Activated CD4-positive, alpha-beta T cell treated with anti-CD3 and anti-CD28 coated beads, Interleukin-2, Interleukin-4, amounts not matched to agents 100 ng/mL and 50 ng/mL, durations not matched to agents 16 hours and 8 hours (primary cell): ENCODE results near the gene AMBRA1.
A peak's percentile ranks its signal among the peaks of the same experiment; 100 is the strongest.

Source experiments
- DNase-seq: peaks from one replicate; pipeline ENCODE4 v3.0.0-alpha.2; 2020; ENCODE audit warnings: low spot score

Gene AMBRA1

GRCh38 chr11:46593550-46594373 lies at the start of gene AMBRA1:
Gene AMBRA1, minus strand, starts transcription at chr11:46594023. Its CDS starts 45,643 bp downstream, at chr11:46548380.
- DNase-seq: peak; percentile 88

DNA sequence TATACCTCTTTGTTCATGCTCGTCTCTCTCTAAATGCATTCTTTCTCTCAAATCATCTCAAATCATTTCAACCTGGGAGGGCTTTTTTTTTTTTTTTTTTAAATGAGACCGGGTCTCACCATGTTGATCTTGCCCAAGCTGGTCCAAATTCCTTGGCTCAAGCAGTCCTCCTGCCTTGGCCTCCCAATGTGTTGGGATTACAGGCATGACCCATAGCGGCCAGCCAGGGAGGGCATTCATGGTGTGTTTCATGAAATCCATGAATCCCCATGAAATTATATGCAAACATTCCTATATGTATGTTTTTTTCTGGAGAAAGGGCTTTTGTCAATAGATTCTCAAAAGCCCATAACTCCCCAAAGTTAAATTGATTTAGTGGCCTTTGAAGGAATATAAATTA lies 49.7 kb upstream of the AMBRA1 start:
- DNase-seq: no peak

DNA sequence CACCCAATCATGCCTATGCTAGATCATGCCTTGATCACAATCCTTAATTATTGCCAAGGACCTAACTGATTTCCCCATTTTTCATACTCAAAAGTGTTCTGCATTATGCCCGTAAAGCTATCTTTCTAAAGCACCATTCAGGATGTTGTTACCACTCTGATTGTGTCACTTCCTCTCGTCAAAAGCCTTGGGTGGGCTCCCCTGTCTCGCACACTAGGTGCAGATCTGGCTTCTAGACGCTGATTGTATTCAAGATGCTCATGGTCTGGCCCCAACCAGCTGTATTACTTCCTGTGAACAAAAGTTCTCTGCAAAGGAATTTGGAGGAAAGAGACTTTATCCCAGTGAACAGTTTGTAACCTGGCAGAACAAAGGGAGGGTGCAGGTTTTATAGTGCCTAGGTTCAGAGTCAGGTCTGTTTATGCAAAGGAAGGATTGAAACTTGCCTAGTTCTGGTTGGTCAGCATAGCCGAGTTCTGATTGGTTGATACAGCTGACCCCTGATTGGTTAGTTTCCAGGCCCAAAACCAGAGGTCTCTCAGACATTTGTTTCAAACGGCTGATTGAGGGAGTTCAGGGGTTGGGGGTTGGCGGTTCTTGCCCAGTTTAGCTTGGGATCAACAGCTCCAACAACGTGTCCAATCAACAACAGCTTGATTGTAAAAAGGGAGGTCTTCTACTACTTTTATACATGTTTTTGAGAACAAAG lies 49.0 kb upstream of the AMBRA1 start:
- DNase-seq: no peak

DNA sequence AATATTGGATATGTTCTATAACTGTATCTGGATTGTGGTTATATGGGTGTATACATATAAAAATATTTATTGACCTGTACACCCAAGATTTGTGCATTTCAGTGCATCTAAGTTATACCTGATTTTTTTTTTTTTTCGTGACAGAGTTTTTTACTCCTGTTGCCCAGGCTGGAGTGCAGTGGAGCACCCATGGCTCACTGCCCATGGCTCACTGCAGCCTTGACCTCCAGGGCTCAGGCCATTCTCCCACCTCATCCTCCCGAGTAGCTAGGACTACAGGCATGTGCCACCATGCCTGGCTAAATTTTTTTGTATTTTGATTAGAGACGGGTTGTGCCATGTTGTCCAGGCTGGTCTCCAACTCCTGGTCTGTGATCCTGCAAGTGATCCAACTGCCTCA lies 47.8 kb upstream of the AMBRA1 start:
- no peak for DNase-seq

GRCh38 chr11:46640036-46640788 lies 46.4 kb upstream of the AMBRA1 start:
- no peak for DNase-seq

- DNase-seq: no peak
These were observed 45.5 kb upstream of the AMBRA1 start for GRCh38 chr11:46639197-46639839.

DNA sequence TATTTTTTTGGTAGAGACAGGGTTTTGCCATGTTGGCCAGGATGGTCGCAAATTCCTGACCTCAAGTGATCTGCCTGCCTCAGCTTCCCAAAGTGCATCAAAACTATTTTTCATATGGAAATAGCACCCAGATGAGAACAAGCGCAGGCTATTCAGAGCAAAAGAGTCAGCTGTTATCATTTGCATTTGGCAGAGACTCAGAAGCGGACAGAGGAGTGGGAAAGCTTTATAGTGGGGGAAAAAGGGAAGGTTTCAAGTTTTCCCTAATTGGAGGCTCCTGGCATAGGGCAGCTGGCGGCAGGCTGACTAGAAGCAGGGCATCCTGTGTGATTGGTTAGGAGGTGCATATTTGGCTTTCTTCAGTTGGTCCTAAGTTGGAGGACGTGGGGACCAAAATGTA lies 43.7 kb upstream of the AMBRA1 start:
- DNase-seq: no peak

DNA sequence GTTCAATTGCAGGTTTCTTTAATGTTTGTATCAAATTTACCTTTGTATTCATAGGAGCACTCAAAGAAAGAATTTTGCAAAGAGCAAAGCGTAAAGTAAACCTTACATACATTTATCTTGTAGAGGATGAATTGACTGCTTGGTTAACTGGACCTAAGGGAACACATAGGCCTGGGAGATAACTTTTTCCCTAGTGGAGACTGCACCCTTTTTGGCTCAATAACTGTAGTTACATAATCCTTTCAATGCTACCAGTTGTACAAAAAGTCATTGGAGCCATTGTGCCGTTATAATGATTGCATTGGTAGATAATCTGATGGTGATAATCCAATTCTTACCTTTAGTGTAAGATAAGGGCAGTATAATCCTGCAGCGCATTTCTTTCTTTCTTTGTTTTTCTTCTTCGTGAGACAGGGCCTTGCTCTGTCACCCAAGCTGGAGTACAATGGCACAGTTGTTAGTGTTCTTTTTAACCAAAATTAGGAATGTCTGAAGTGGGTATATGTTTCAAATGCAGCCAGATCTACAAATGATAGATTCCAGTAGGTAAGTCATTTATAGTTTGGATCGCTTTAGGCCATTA lies 41.8 kb upstream of the AMBRA1 start:
- no peak for DNase-seq

DNA sequence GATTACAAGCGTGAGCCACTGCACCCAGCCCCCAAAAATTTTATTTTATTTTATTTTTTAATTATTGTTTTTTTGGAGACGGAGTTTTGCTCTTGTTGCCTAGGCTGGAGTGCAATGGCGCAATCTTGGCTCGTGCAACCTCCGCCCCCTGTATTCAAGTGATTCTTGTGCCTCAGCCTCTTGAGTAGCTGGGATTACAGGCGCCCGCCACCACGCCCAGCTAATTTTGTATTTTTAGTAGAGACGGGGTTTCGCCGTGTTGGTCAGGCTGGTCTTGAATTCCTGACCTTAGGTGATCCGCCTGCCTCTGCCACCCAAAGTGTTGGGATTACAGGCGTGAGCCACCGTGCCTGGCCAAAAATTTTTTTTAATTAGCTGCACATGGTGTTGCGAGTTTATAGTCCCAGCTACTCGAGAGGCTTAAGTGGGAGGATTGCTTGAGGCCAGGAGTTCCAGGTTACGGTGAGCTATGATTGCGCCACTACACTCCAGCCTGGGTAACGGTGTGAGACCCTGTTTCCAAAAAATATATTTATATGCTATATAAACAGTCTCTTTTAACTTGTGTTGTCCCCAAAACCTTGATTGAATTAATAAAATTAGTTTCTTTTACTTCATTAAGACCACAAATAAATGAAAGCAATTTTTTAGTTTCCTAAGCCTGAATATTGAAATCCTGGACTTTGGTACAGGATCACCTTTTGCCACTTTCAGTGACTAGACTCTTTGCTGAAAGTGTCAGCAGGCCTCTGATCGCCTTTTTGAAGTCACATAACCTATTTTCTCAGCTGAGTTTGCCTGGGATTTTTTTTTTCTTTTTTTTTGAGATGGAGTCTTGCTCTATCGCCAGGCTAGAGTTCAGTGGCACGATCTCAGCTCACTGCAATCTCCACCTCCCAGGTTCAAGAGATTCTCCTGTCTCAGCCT lies 39.7 kb upstream of the AMBRA1 start:
- DNase-seq: no peak

GRCh38 chr11:46632502-46632901 lies 38.7 kb upstream of the AMBRA1 start:
- DNase-seq: no peak

GRCh38 chr11:46631676-46632075 lies 37.9 kb upstream of the AMBRA1 start:
- no peak for DNase-seq

- DNase-seq: no peak
These were observed 36.4 kb upstream of the AMBRA1 start for GRCh38 chr11:46630237-46630636.

- no peak for DNase-seq
These were observed 35.1 kb upstream of the AMBRA1 start for GRCh38 chr11:46628961-46629360.

DNA sequence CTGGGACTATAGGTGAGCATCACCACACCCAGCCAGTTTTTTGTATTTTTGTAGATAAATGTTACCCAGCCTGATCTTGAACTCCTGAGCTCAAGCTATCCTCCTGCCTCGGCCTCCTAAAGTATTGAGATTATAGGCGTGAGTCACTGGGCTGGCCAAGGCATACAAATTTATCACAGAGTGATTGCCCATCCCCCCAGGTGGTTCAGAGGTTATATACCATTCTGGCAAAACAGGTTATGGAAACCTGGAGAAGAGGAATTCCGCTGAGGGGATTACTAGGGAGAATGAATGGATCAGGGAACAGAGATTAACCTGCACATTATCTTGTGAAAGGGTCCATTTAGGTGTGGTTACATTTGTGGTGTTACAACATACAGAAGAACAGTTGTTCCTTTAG lies 31.6 kb upstream of the AMBRA1 start:
- no peak for DNase-seq

DNA sequence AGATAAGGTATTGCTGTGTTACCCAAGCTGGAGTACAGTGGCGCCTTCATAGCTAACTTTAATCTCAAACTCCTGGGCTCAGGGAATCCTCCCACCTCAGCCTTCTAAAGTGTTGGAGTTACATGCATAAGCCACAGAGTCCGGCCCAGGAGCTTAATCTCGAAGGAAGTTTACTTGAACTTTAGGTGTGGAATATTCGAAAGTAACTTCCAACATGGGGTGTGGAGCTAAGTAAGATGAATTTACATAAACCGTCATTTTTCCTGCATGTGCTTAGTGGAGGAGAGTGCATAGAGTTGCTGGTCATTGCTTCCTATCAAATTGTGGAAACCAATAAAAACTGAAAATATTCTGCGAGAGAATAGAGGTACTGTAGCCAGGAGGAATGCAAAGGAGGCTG lies 25.0 kb upstream of the AMBRA1 start:
- DNase-seq: no peak

- no peak for DNase-seq
These were observed 24.1 kb upstream of the AMBRA1 start for GRCh38 chr11:46617972-46618314.

DNA sequence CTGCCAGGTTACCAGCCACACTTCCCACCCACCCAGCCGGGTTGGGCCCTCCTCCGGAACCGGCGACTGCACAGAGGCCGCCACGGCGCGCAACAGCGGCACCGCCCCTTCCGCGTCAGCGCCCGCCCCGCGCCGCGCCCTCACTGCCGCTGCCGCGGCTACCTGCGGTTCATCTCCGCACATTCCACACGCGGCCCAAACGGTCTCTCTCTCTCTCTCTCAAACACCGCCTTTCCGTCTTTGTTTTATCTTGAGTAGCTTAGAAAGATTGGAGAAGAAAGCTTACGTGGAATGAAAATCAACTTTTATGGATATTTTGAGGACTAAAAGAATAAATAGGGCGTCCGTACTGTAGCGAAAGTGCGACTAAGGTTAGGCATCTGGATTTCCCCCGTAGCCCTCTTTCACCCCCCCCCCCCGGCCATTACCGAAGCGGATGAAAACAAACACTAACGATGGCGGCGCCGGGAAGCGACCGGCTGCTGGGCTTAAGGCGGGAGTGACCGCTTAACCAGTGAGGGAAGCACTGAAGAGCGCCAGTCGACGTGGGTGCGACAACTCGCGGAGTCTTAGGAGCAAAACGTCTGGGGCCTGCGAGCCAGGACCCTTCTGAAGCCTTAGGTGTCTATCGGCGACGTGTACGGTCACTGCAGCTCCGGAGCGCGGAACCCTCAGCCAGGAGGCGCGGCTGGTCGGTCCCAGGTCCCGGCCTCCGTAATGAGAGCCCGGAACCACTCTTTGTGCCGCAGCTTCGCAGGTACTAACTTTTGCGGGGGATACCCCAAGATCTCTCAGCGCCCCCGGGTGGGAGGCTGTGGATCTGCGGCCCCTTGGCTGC lies 23.5 kb upstream of the AMBRA1 start, which contains the start of the genes ATG13 and HARBI1:
ATG13 (plus strand) TSS at position 420 of the 838 bp plus-strand sequence. CDS start 26,739 bp downstream, outside the sequence.
HARBI1 (minus strand) TSS at position 94 of the 838 bp plus-strand sequence. CDS start 990 bp downstream, outside the sequence.
- peak; percentile 93 for DNase-seq

DNA sequence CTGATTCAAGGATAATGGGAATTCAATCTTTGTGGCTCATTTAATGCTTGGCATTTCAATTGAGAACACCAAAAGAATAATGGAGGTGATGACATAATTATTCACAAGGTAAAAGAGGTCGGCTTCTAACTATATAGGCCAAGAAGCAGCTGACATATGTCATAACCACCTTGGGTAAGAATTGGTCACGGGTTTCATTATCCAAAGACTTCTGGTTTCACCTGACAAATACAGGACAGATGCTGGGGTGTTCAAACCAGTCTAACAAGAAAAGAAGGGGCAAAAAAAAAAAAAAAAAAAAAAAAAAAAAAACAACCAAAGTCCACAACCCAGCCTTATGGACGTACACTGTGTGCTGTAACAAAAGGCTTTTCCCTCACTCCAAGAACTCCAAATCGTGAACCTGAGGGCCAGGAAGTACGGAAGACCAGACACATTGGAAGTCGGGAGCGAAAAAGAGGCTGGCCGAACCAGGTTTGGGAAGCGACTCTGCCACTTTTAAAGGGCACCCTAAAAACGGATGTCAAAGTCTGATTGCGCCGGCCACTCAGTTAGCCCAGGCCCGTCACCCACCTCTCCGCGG lies 22.8 kb upstream of the AMBRA1 start:
- peak; percentile 16 for DNase-seq

DNA sequence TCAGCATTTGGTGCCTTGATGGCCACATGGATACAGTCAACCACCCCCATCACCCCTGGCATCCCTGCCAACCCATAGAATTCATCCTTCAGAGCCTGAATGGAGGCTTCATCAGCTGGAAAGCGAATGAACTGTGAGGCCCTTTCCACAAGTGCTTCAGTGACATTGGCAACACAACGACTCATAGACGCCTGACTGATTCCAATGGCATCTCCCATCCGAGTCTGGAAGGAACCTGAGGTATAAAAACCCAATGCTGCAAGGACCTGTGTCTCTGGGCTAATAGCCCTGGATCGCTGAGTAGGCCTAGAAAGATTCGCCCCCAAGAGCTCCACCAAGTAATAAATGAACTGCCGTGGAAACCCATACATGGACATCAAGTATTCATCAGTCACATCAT lies 21.9 kb upstream of the AMBRA1 start:
- no peak for DNase-seq
